HCT116 (cell line): ENCODE measurements around the gene OR11A1. TPM values are rescaled to one million over a fixed set of nuclear protein-coding genes. Genes with fewer than 3 reads are reported as not detected.

Source experiments
- ATAC-seq: fragments of 200-7000 bp; cut with Tn5 transposase; 2 replicates; pipeline ENCODE4 v1.9.1; 2020; ENCODE audit warnings: mild to moderate bottlenecking, moderate library complexity
- BruUV-seq: library from RNA; stranded (reverse); fragments of 400-500 nt; replicated peaks from 2 replicates; lab custom pipeline; 2021; lab: Mats Ljungman, UMichigan
- CTCF ChIA-PET: fragments of 300-600 bp; sonication (Branson Sonifier 250); formaldehyde crosslinking; loops from one replicate; lab custom pipeline; 2021; ENCODE audit warnings: antibody characterized with exemption; lab: Charles Lee
- POLR2A ChIA-PET: fragments of 300-600, 350-600 bp; sonication (Branson Sonifier 250); formaldehyde crosslinking; loops from one replicate; lab custom pipeline; 2021; ENCODE audit warnings: antibody characterized with exemption; lab: Charles Lee
- RAD21 ChIA-PET, 2 experiments: fragments of 300-600 bp; sonication (Branson Sonifier 250); formaldehyde crosslinking; loops; one replicate each; lab custom pipeline; 2023; ENCODE audit warnings: low total read pairs in 2 of 2; ENCODE audit not compliant: uncharacterized antibody in 2 of 2, unreplicated experiment in 2 of 2, low non-redundant PET in 1 of 2; lab: Charles Lee
- DNase-seq: peaks from one replicate; pipeline ENCODE4 v3.0.0-alpha.2; 2010; ENCODE audit warnings: low read depth, low spot score
- H2AFZ ChIP-seq: fragments of 200-600 bp; shearing (Covaris generic), sonication (generic); 2 replicates; pipeline ENCODE4 v1.6.1; 2017; ENCODE audit warnings: low read depth, mixed run types, mixed read lengths, antibody characterized with exemption, low read length; ENCODE audit not compliant: poor library complexity, severe bottlenecking
- H3K27ac ChIP-seq: 2 replicates; pipeline ENCODE4 v1.5.1; 2012; ENCODE audit warnings: low read depth, low read length
- H3K27me3 ChIP-seq: fragments of 200-600 bp; sonication (generic); 2 replicates; pipeline ENCODE4 v1.6.1; 2016; ENCODE audit warnings: mixed run types, low read length, mixed read lengths; ENCODE audit not compliant: insufficient read depth
- H3K36me3 ChIP-seq, 2 experiments: fragments of 200-500 bp in 1 of 2; fragments of 200-600 bp in 1 of 2; sonication (Bioruptor generic) in 1 of 2; sonication (generic) in 1 of 2; 2 replicates each; pipeline versions ENCODE4 v1.5.1 to v1.6.1; 2014 to 2016; ENCODE audit warnings: low read length in 2 of 2, inconsistent platforms in 1 of 2, mixed read lengths in 1 of 2, mixed run types in 1 of 2; ENCODE audit not compliant: insufficient read depth in 2 of 2, control insufficient read depth in 1 of 2
- H3K4me1 ChIP-seq, 2 experiments: fragments of 200-600 bp in 1 of 2; sonication (generic) in 1 of 2; 2 replicates each; pipeline versions ENCODE4 v1.5.1 to v1.6.1; 2012 to 2017; ENCODE audit warnings: low read length in 2 of 2, inconsistent platforms in 1 of 2, mild to moderate bottlenecking in 1 of 2, mixed read lengths in 1 of 2, mixed run types in 1 of 2, moderate library complexity in 1 of 2; ENCODE audit not compliant: insufficient read depth in 2 of 2, control insufficient read depth in 1 of 2
- H3K4me2 ChIP-seq: fragments of 200-600 bp; sonication (generic); 2 replicates; pipeline ENCODE4 v1.6.1; 2017; ENCODE audit warnings: mixed run types, low read length, mixed read lengths
- H3K4me3 ChIP-seq, 2 experiments: fragments of 200-600 bp in 1 of 2; sonication (generic) in 1 of 2; replicated peaks in 1 of 2; 2 replicates each; pipeline ENCODE4 v1.5.1; 2011 to 2016; ENCODE audit warnings: low read length in 2 of 2, control low read depth in 1 of 2, low read depth in 1 of 2, mild to moderate bottlenecking in 1 of 2, mixed read lengths in 1 of 2, mixed run types in 1 of 2
- H3K79me2 ChIP-seq: fragments of 200-600 bp; sonication (generic); 2 replicates; pipeline ENCODE4 v1.6.1; 2017; ENCODE audit warnings: mild to moderate bottlenecking, mixed run types, low read length, moderate library complexity, mixed read lengths; ENCODE audit not compliant: insufficient read depth
- H3K9ac ChIP-seq: fragments of 200-600 bp; sonication (generic); 2 replicates; pipeline ENCODE4 v1.6.1; 2016; ENCODE audit warnings: low read length, mixed read lengths
- H3K9me2 ChIP-seq: fragments of 200-600 bp; sonication (generic), shearing (Covaris generic); 2 replicates; pipeline ENCODE4 v1.6.1; 2017; ENCODE audit warnings: mixed run types, mild to moderate bottlenecking, moderate library complexity; ENCODE audit not compliant: insufficient read depth
- H3K9me3 ChIP-seq, 2 experiments: fragments of 200-500 bp in 1 of 2; fragments of 200-600 bp in 1 of 2; sonication (Bioruptor generic) in 1 of 2; sonication (generic) in 1 of 2; 2 replicates each; pipeline ENCODE4 v1.6.1; 2014 to 2017; ENCODE audit warnings: low read length in 2 of 2, mixed read lengths in 2 of 2, inconsistent platforms in 1 of 2, low read depth in 1 of 2, mild to moderate bottlenecking in 1 of 2, mixed run types in 1 of 2, moderate library complexity in 1 of 2; ENCODE audit not compliant: control insufficient read depth in 1 of 2, insufficient read depth in 1 of 2
- H4K20me1 ChIP-seq: fragments of 200-600 bp; sonication (generic), shearing (Covaris generic); 2 replicates; pipeline ENCODE4 v1.6.1; 2017; ENCODE audit warnings: mixed run types, mild to moderate bottlenecking, moderate library complexity; ENCODE audit not compliant: insufficient read depth
- CBX3 ChIP-seq: IDR thresholded peaks from 2 replicates; pipeline ENCODE4 v1.6.1; 2012; ENCODE audit warnings: low read depth
- CEBPB ChIP-seq: IDR thresholded peaks from 2 replicates; pipeline ENCODE4 v1.6.1; 2012; ENCODE audit warnings: low read depth
- CTCF ChIP-seq, 3 experiments: fragments of 200-600 bp in 1 of 3; sonication (generic) in 1 of 3; IDR thresholded peaks in 2 of 3; conservative IDR thresholded peaks in 1 of 3; 2 replicates each; pipeline ENCODE4 v1.5.1; 2012 to 2017; ENCODE audit warnings: low read depth in 2 of 3, low read length in 2 of 3, antibody characterized with exemption in 1 of 3, borderline replicate concordance in 1 of 3, control low read depth in 1 of 3, mild to moderate bottlenecking in 1 of 3, mixed read lengths in 1 of 3, mixed run types in 1 of 3, moderate library complexity in 1 of 3; ENCODE audit not compliant: insufficient read depth in 1 of 3
- EGR1 ChIP-seq: IDR thresholded peaks from 2 replicates; pipeline ENCODE4 v1.6.1; 2012; ENCODE audit warnings: low read depth
- EZH2 ChIP-seq: fragments of 200-600 bp; sonication (generic); IDR thresholded peaks from 2 replicates; pipeline ENCODE4 v1.6.1; 2017; ENCODE audit warnings: antibody characterized with exemption, mixed run types
- JUND ChIP-seq: IDR thresholded peaks from 2 replicates; pipeline ENCODE4 v1.6.1; 2012
- MAX ChIP-seq: IDR thresholded peaks from 2 replicates; pipeline ENCODE4 v1.6.1; 2012
- SRF ChIP-seq: IDR thresholded peaks from 2 replicates; pipeline ENCODE4 v1.6.1; 2012; ENCODE audit warnings: low read depth
- YY1 ChIP-seq: IDR thresholded peaks from 2 replicates; pipeline ENCODE4 v1.6.1; 2011; ENCODE audit warnings: low read length, low read depth, moderate library complexity, mild to moderate bottlenecking; ENCODE audit not compliant: insufficient replicate concordance; ENCODE audit errors: extremely low read depth
- intact Hi-C: fragments of 100-400 bp; cut with micrococcal nuclease; formaldehyde crosslinking; loops from 2 replicates; pipeline ENCODE4 v1.10.0; 2022
- total RNA-seq: library from RNA; stranded (reverse); gene quantifications from one replicate; pipeline ENCODE4 v1.2.1, GENCODE V29; 2021; ENCODE audit not compliant: unreplicated experiment

Gene OR11A1
- total RNA-seq, 1 experiment from 2014 or later, result not detected

- no peak for TF ChIP-seq YY1
- no peak for TF ChIP-seq JUND
- TF ChIP-seq CTCF (IDR thresholded peaks at IDR 0.05 in 2 of 3, conservative IDR thresholded peaks at IDR 0.05 in 1 of 3; ENCODE audit: borderline replicate concordance in 1 of 3, insufficient read depth in 1 of 3, low read depth in 2 of 3, low read length in 2 of 3), result no peak
These were observed 32.0 kb upstream of the OR11A1 start (continued) for GRCh38 chr6:29488874-29489273.

GRCh38 chr6:29487660-29488059, 30.8 kb upstream of the OR11A1 start, which contains the start of gene MAS1L:
MAS1L (minus strand) TSS chr6:29487956; CDS start chr6:29487902, 54 bp downstream.
- POLR2A ChIA-PET, result no interaction called here
- ATAC-seq, result no peak
- BruUV-seq, result no TSS peak

More at GRCh38 chr6:29487660-29488059, 30.8 kb upstream of the OR11A1 start, which contains the start of gene MAS1L:
- Histone ChIP-seq H3K9me2 (no peaks in the 10 kb centered on the region; the same call in 1 of the 2 replicates), H3K36me3 (no peaks in the 10 kb centered on the region), H3K27me3 (no peaks in the 10 kb centered on the region), H3K79me2 (no peaks in the 10 kb centered on the region), H4K20me1 (no peaks in the 10 kb centered on the region), H3K4me3 (no peak within 1 kb of the TSS), H3K4me1 (no peaks in the 10 kb centered on the region), H3K4me2 (no peak within 1 kb of the TSS), H3K9me3 (no peaks in the 10 kb centered on the region), H3K27ac (no peak within 1 kb of the TSS), H3K9ac (no peak within 1 kb of the TSS), H2AFZ (no peak within 1 kb of the TSS)
- TF ChIP-seq SRF (no peak), MAX (no peak), EGR1 (no peak), YY1 (no peak), EZH2 (no peak), CBX3 (no peak), CEBPB (no peak)
- intact Hi-C loops, result no loop called here
- RAD21 ChIA-PET, result no interaction called here
- DNase-seq, result no peak
- CTCF ChIA-PET, result no interaction called here
